Left kidney (tissue), 8 donors: ENCODE measurements around the gene TCN2. TPM values are rescaled to one million over a fixed set of nuclear protein-coding genes. Genes with fewer than 3 reads are reported as not detected.
"Not testable (repeated sequence)": the region's sequence is repeated elsewhere in the genome, so short reads cannot be mapped to it uniquely, and the experiment has no call there.

Source experiments
- DNase-seq: peaks from one replicate; pipeline ENCODE4 v3.0.0-alpha.2; 2013
- long read RNA-seq, 8 donors: transcript quantifications; one replicate each; lab custom pipeline, GENCODE V29; 2026
- polyA plus RNA-seq: library from polyadenylated mRNA; unstranded; fragments of 120-200 nt; gene quantifications from one replicate; pipeline ENCODE4 v1.2.1, GENCODE V29; 2013; ENCODE audit not compliant: insufficient read length

Gene TCN2
- polyA plus RNA-seq: 65.2 TPM
- long read RNA-seq, donor 1, transcript TCN2-201 (9 exons, 2,535 nt): major isoform, 21 of 47 reads
- long read RNA-seq, donor 1, partial matches to known transcripts: 20 of 47 reads
- long read RNA-seq, donor 1, other reads (novel, unspliced or antisense): 0 of 47 reads
- long read RNA-seq, donor 2, transcript TCN2-201 (9 exons, 2,535 nt): major isoform, 12 of 15 reads
- long read RNA-seq, donor 2, partial matches to known transcripts: 0 of 15 reads
- long read RNA-seq, donor 2, other reads (novel, unspliced or antisense): 0 of 15 reads
- long read RNA-seq, donor 3, transcript TCN2-201 (9 exons, 2,535 nt): major isoform, 16 of 38 reads
- long read RNA-seq, donor 3, partial matches to known transcripts: 17 of 38 reads
- long read RNA-seq, donor 3, other reads (novel, unspliced or antisense): 0 of 38 reads
- long read RNA-seq, donor 4, partial matches to known transcripts: 7 of 8 reads
- long read RNA-seq, donor 4, other reads (novel, unspliced or antisense): 0 of 8 reads
- long read RNA-seq, donor 5, transcript TCN2-201 (9 exons, 2,535 nt): major isoform, 29 of 44 reads
- long read RNA-seq, donor 5, partial matches to known transcripts: 14 of 44 reads
- long read RNA-seq, donor 5, other reads (novel, unspliced or antisense): 0 of 44 reads
- long read RNA-seq, donor 6, transcript TCN2-201 (9 exons, 2,535 nt): major isoform, 18 of 42 reads
- long read RNA-seq, donor 6, partial matches to known transcripts: 22 of 42 reads
- long read RNA-seq, donor 6, other reads (novel, unspliced or antisense): 0 of 42 reads
- long read RNA-seq, donor 7, transcript TCN2-201 (9 exons, 2,535 nt): major isoform, 15 of 20 reads
- long read RNA-seq, donor 7, partial matches to known transcripts: 0 of 20 reads
- long read RNA-seq, donor 7, other reads (novel, unspliced or antisense): 0 of 20 reads
- long read RNA-seq, donor 8, transcript TCN2-201 (9 exons, 2,535 nt): major isoform, 5 of 7 reads
- long read RNA-seq, donor 8, partial matches to known transcripts: 0 of 7 reads
- long read RNA-seq, donor 8, other reads (novel, unspliced or antisense): 0 of 7 reads

- DNase-seq: peak; percentile 72
Observed at GRCh38 chr22:30606455-30607299, at the start of gene TCN2. TCN2 (plus strand) TSS chr22:30607174; CDS start chr22:30607332, 158 bp downstream.

- no peak for DNase-seq
Observed at GRCh38 chr22:30557243-30557642, 49.7 kb upstream of the TCN2 start.

- no peak for DNase-seq
Observed at GRCh38 chr22:30559889-30560288, 47.1 kb upstream of the TCN2 start.

GRCh38 chr22:30560643-30561202 lies 46.3 kb upstream of the TCN2 start:
- DNase-seq: not testable (repeated sequence)

GRCh38 chr22:30561402-30562189 lies 45.4 kb upstream of the TCN2 start:
- no peak for DNase-seq

- DNase-seq: no peak
Observed at GRCh38 chr22:30562366-30562765, 44.6 kb upstream of the TCN2 start.

GRCh38 chr22:30564045-30564760 lies 42.8 kb upstream of the TCN2 start:
- DNase-seq: no peak

GRCh38 chr22:30564761-30565119 lies 42.2 kb upstream of the TCN2 start:
- DNase-seq: no peak

- no peak for DNase-seq
Observed at GRCh38 chr22:30565341-30565740, 41.6 kb upstream of the TCN2 start.

- DNase-seq: no peak
Observed at GRCh38 chr22:30566125-30566524, 40.8 kb upstream of the TCN2 start.

- DNase-seq: not testable (repeated sequence)
Observed at GRCh38 chr22:30567277-30567676, 39.7 kb upstream of the TCN2 start.

- no peak for DNase-seq
Observed at GRCh38 chr22:30568137-30568805, 38.7 kb upstream of the TCN2 start.

- no peak for DNase-seq
Observed at GRCh38 chr22:30569674-30570202, 37.2 kb upstream of the TCN2 start.

GRCh38 chr22:30572210-30572609 lies 34.8 kb upstream of the TCN2 start:
- DNase-seq: no peak

- DNase-seq: no peak
Observed at GRCh38 chr22:30572840-30573593, 34.0 kb upstream of the TCN2 start.

- DNase-seq: no peak
Observed at GRCh38 chr22:30573594-30574094, 33.3 kb upstream of the TCN2 start.

- no peak for DNase-seq
Observed at GRCh38 chr22:30574095-30574981, 32.6 kb upstream of the TCN2 start, which contains the start of gene GAL3ST1. GAL3ST1 (minus strand) TSS chr22:30574665; CDS start chr22:30557392, 17,273 bp downstream.
